ENCODE results near the gene HOXB2.

Gene HOXB2

GRCh38 chr17:48579471-48579759 lies 34.5 kb upstream of the HOXB2 start:
- FAIRE-seq (no peak), DNase-seq (ENCODE audit: low spot score) (no peak)

- DNase-seq (ENCODE audit: low spot score) (no peak), FAIRE-seq (no peak)
Observed at GRCh38 chr17:48578616-48579470, 33.9 kb upstream of the HOXB2 start.

- FAIRE-seq (peak; percentile 29), DNase-seq (ENCODE audit: low spot score) (peak; percentile 65)
Observed at GRCh38 chr17:48577946-48578615, 33.2 kb upstream of the HOXB2 start, which contains the start of gene HOXB4. Gene HOXB4 (minus strand): TSS chr17:48578350. CDS start chr17:48578319, 31 bp downstream.

GRCh38 chr17:48577330-48577945 lies 32.5 kb upstream of the HOXB2 start:
- FAIRE-seq (no peak), DNase-seq (ENCODE audit: low spot score) (no peak)

- FAIRE-seq = no peak
Observed at GRCh38 chr17:48576479-48577309, 31.8 kb upstream of the HOXB2 start.

GRCh38 chr17:48575673-48576478 lies 31.0 kb upstream of the HOXB2 start:
- DNase-seq (ENCODE audit: low spot score) (no peak), FAIRE-seq (no peak)

More at GRCh38 chr17:48576479-48577309, 31.8 kb upstream of the HOXB2 start:
- DNase-seq (ENCODE audit: low spot score) = no peak

GRCh38 chr17:48575066-48575582 lies 30.2 kb upstream of the HOXB2 start:
- no peak for DNase-seq (ENCODE audit: low spot score)
- no peak for FAIRE-seq

GRCh38 chr17:48574505-48575065 lies 29.7 kb upstream of the HOXB2 start:
- DNase-seq (ENCODE audit: low spot score) (no peak), FAIRE-seq (no peak)

GRCh38 chr17:48571826-48572417 lies 27.0 kb upstream of the HOXB2 start:
- DNase-seq (ENCODE audit: low spot score) = no peak
- FAIRE-seq = no peak

- DNase-seq (ENCODE audit: low spot score) = no peak
- FAIRE-seq = no peak
Observed at GRCh38 chr17:48571024-48571818, 26.3 kb upstream of the HOXB2 start.

GRCh38 chr17:48570325-48571023 lies 25.6 kb upstream of the HOXB2 start:
- DNase-seq (ENCODE audit: low spot score) (no peak), FAIRE-seq (no peak)

GRCh38 chr17:48569674-48570324 lies 24.9 kb upstream of the HOXB2 start:
- no peak for FAIRE-seq
- DNase-seq (ENCODE audit: low spot score) = no peak

- no peak for DNase-seq (ENCODE audit: low spot score)
- FAIRE-seq = no peak
Observed at GRCh38 chr17:48569240-48569582, 24.3 kb upstream of the HOXB2 start.

- DNase-seq (ENCODE audit: low spot score) (no peak), FAIRE-seq (no peak)
Observed at GRCh38 chr17:48568499-48569239, 23.8 kb upstream of the HOXB2 start.

GRCh38 chr17:48567646-48568354 lies 22.9 kb upstream of the HOXB2 start:
- DNase-seq (ENCODE audit: low spot score) (no peak), FAIRE-seq (no peak)

- no peak for DNase-seq (ENCODE audit: low spot score)
- no peak for FAIRE-seq
Observed at GRCh38 chr17:48567209-48567608, 22.3 kb upstream of the HOXB2 start.

- DNase-seq (ENCODE audit: low spot score) (no peak), FAIRE-seq (no peak)
Observed at GRCh38 chr17:48566717-48567116, 21.8 kb upstream of the HOXB2 start.
